OCI-LY7 (cell line): ENCODE data around the gene RP2.

Source experiments
- EZH2phosphoT487 ChIP-seq: fragments of 200-600 bp; sonication (generic); IDR thresholded peaks from 2 replicates; pipeline ENCODE4 v1.6.1; 2018; ENCODE audit warnings: low read depth, borderline replicate concordance, mild to moderate bottlenecking, mixed run types, antibody characterized with exemption, low read length, moderate library complexity, mixed read lengths
- TF ChIP-seq, protein P1 (sequence below): fragments of 200-600 bp; sonication (generic); conservative IDR thresholded peaks from 2 replicates; pipeline ENCODE4 v1.5.1; 2014; ENCODE audit warnings: mild to moderate bottlenecking, antibody characterized with exemption, low read length, moderate library complexity, mixed read lengths

DNA sequence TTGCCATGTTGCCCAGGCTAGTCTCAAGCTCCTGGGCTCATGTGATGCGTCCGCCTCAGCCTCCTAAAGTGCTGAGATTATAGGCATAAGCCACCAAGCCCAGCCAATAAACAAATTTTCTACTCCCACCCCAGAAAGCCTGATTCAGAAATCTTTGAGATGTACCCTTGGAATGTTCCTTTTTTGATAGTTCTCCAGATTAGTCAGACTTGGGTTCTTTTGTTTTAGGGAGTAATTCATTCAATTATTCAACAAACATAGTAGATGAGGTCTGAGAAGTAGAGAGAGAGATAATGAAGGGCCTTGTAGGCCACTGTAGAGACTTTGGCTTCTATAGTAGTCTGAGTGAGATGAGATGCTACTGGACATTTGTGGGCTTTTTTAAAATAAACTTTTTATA is 27.8 kb downstream of the RP2 start:
- TF ChIP-seq, protein P1, sequence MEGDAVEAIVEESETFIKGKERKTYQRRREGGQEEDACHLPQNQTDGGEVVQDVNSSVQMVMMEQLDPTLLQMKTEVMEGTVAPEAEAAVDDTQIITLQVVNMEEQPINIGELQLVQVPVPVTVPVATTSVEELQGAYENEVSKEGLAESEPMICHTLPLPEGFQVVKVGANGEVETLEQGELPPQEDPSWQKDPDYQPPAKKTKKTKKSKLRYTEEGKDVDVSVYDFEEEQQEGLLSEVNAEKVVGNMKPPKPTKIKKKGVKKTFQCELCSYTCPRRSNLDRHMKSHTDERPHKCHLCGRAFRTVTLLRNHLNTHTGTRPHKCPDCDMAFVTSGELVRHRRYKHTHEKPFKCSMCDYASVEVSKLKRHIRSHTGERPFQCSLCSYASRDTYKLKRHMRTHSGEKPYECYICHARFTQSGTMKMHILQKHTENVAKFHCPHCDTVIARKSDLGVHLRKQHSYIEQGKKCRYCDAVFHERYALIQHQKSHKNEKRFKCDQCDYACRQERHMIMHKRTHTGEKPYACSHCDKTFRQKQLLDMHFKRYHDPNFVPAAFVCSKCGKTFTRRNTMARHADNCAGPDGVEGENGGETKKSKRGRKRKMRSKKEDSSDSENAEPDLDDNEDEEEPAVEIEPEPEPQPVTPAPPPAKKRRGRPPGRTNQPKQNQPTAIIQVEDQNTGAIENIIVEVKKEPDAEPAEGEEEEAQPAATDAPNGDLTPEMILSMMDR = no peak
- TF ChIP-seq EZH2phosphoT487 = no peak
